ENCODE results near the gene FHIT.

FHIT gene

GRCh38 chr3:60528651-60529050 lies 722.6 kb downstream of the FHIT start:
- Mint-ChIP-seq H3K36me3 (ENCODE audit: low read depth) (no peaks in the 10 kb centered on the region), H3K4me1 (no peaks in the 10 kb centered on the region), H3K4me3 (no peak overlapping the region), H3K27me3 (ENCODE audit: low read depth, poor library complexity) (no peaks in the 10 kb centered on the region), H3K9me3 (peaks cover 4% of the 10 kb centered on the region), H3K27ac (no peak overlapping the region)
- no peak for DNase-seq
- TF ChIP-seq CTCF (IDR thresholded peaks at IDR 0.05), result no peak

GRCh38 chr3:60523536-60523935 lies 727.7 kb downstream of the FHIT start:
- Mint-ChIP-seq H3K27me3 (ENCODE audit: low read depth, poor library complexity) (no peaks in the 10 kb centered on the region), H3K9me3 (peaks cover 19% of the 10 kb centered on the region), H3K4me3 (no peak overlapping the region), H3K4me1 (peaks cover 5% of the 10 kb centered on the region), H3K36me3 (ENCODE audit: low read depth) (peaks cover 13% of the 10 kb centered on the region), H3K27ac (no peak overlapping the region)
- TF ChIP-seq CTCF (IDR thresholded peaks at IDR 0.05), result no peak
- no peak for DNase-seq

- DNase-seq, result no peak
- Mint-ChIP-seq H3K4me3 (no peak overlapping the region), H3K27me3 (ENCODE audit: low read depth, poor library complexity) (no peaks in the 10 kb centered on the region), H3K4me1 (peaks cover 28% of the 10 kb centered on the region), H3K36me3 (ENCODE audit: low read depth) (peaks cover 15% of the 10 kb centered on the region), H3K27ac (no peak overlapping the region), H3K9me3 (peaks cover 28% of the 10 kb centered on the region)
- TF ChIP-seq CTCF (IDR thresholded peaks at IDR 0.05), result no peak
These were observed 734.1 kb downstream of the FHIT start for GRCh38 chr3:60517134-60517533.

GRCh38 chr3:60514866-60515265 lies 736.4 kb downstream of the FHIT start:
- no peak overlapping the region for H3K4me3 Mint-ChIP-seq
- H3K36me3 Mint-ChIP-seq (ENCODE audit: low read depth), result peaks cover 10% of the 10 kb centered on the region
- TF ChIP-seq CTCF (IDR thresholded peaks at IDR 0.05), result no peak
- peaks cover 23% of the 10 kb centered on the region for H3K4me1 Mint-ChIP-seq
- no peaks in the 10 kb centered on the region for H3K27me3 Mint-ChIP-seq (ENCODE audit: low read depth, poor library complexity)
- DNase-seq, result peak; percentile 6
- peak overlapping the region; percentile 98 for H3K27ac Mint-ChIP-seq
- peaks cover 23% of the 10 kb centered on the region for H3K9me3 Mint-ChIP-seq

GRCh38 chr3:60514085-60514649 lies 737.1 kb downstream of the FHIT start:
- Mint-ChIP-seq H3K27me3 (ENCODE audit: low read depth, poor library complexity) (no peaks in the 10 kb centered on the region), H3K4me1 (peaks cover 23% of the 10 kb centered on the region), H3K27ac (no peak overlapping the region), H3K36me3 (ENCODE audit: low read depth) (peaks cover 10% of the 10 kb centered on the region), H3K9me3 (peaks cover 23% of the 10 kb centered on the region), H3K4me3 (no peak overlapping the region)
- DNase-seq, result peak; percentile 2
- TF ChIP-seq CTCF (IDR thresholded peaks at IDR 0.05), result no peak

- no peak overlapping the region for H3K4me3 Mint-ChIP-seq
- H3K9me3 Mint-ChIP-seq, result peaks cover 23% of the 10 kb centered on the region
- DNase-seq, result no peak
- no peak for TF ChIP-seq CTCF (IDR thresholded peaks at IDR 0.05)
- peaks cover 23% of the 10 kb centered on the region for H3K4me1 Mint-ChIP-seq
- peaks cover 10% of the 10 kb centered on the region for H3K36me3 Mint-ChIP-seq (ENCODE audit: low read depth)
- no peak overlapping the region for H3K27ac Mint-ChIP-seq
- H3K27me3 Mint-ChIP-seq (ENCODE audit: low read depth, poor library complexity), result no peaks in the 10 kb centered on the region
These were observed 738.0 kb downstream of the FHIT start for GRCh38 chr3:60513241-60513640.
